Measurements from ENCODE around the gene NAA50.

Gene NAA50

DNA sequence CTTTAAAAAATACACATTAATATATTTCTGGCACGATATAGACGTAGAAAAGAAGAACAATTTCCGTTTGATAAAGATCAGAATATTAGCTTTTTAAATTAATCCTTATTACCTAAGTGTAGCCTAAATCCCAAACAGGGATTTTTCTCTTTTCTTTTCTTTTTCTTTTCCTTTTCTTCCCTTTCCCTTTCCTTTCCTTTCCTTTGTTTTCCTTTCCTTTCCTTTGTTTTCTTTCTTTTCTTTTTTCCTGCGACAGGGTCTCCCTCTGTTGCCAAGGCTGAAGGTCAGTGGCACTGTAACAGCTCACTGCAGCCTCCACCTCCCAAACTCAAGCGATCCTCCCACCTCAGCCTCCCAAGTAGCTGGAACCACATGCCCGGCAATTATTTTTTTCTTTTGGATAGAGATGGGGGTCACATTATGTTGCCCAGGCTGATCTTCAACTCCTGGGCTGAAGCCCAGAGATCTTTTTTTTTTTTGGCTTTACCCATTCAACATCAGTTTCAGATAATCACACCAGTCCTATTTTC, 47.8 kb downstream of the NAA50 start:
- Histone ChIP-seq H3K4me3 (ENCODE audit: low read length) (peak overlapping the region; percentile 89), H3K9ac (ENCODE audit: low read length) (no peak overlapping the region), H3K36me3 (replicated peaks; ENCODE audit: low read depth, low read length) (no peaks in the 10 kb centered on the region), H4K20me1 (ENCODE audit: insufficient read depth, low read length) (no peaks in the 10 kb centered on the region), H3K9me3 (ENCODE audit: insufficient read depth, low read length) (no peaks in the 10 kb centered on the region), H3K4me2 (ENCODE audit: low read length) (peak overlapping the region; percentile 90), H2AFZ (ENCODE audit: low read depth, low read length) (no peak overlapping the region), H3K27ac (ENCODE audit: low read length) (no peak overlapping the region), H3K4me1 (ENCODE audit: low read length) (peaks cover 16% of the 10 kb centered on the region), H3K27me3 (ENCODE audit: low read depth, low read length) (no peaks in the 10 kb centered on the region), H3K79me2 (ENCODE audit: low read length) (no peaks in the 10 kb centered on the region)
- TF ChIP-seq, protein P1, sequence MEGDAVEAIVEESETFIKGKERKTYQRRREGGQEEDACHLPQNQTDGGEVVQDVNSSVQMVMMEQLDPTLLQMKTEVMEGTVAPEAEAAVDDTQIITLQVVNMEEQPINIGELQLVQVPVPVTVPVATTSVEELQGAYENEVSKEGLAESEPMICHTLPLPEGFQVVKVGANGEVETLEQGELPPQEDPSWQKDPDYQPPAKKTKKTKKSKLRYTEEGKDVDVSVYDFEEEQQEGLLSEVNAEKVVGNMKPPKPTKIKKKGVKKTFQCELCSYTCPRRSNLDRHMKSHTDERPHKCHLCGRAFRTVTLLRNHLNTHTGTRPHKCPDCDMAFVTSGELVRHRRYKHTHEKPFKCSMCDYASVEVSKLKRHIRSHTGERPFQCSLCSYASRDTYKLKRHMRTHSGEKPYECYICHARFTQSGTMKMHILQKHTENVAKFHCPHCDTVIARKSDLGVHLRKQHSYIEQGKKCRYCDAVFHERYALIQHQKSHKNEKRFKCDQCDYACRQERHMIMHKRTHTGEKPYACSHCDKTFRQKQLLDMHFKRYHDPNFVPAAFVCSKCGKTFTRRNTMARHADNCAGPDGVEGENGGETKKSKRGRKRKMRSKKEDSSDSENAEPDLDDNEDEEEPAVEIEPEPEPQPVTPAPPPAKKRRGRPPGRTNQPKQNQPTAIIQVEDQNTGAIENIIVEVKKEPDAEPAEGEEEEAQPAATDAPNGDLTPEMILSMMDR (IDR thresholded peaks at IDR 0.05; ENCODE audit: low read depth, low read length): no peak
- no peak for TF ChIP-seq EZH2phosphoT487 (IDR thresholded peaks at IDR 0.05; ENCODE audit: low read depth)

DNA sequence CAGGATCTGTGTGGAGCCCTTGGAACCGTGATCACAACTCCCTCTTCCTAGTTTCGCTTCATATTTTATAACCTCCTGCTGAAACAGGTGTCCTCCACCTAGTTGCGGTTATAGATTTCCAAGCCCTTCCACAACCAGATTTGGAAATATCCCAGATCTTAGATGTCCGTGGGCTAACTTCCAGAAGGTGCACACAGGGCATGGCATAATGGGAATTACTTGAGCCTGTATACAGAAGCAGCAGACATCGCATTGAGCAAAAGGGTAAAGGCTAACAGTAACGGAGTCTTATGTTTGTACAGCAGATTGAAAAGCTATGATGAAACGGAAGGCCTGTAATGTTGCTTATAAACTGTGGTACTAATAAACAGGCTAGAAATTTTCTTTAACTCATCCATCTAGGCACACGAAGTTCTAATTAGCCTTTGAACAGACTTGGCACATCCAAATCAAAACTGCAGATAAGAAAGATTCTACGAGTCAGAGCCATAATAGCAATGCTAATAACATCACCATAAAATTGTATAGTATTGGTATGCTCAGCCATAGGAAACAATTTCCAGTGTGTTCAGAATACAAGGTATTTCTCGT, 48.5 kb downstream of the NAA50 start:
- H4K20me1 ChIP-seq (ENCODE audit: insufficient read depth, low read length): no peaks in the 10 kb centered on the region
- no peak for TF ChIP-seq EZH2phosphoT487 (IDR thresholded peaks at IDR 0.05; ENCODE audit: low read depth)
- TF ChIP-seq, protein P1 (IDR thresholded peaks at IDR 0.05; ENCODE audit: low read depth, low read length): no peak
- H2AFZ ChIP-seq (ENCODE audit: low read depth, low read length): peak overlapping the region; percentile 96

GRCh38 chr3:113696658-113697499, 49.2 kb downstream of the NAA50 start:
- Histone ChIP-seq H3K4me2 (ENCODE audit: low read length) (peak overlapping the region; percentile 90), H3K79me2 (ENCODE audit: low read length) (no peaks in the 10 kb centered on the region), H3K4me1 (ENCODE audit: low read length) (peaks cover 16% of the 10 kb centered on the region), H3K4me3 (ENCODE audit: low read length) (peak overlapping the region; percentile 89), H3K27me3 (ENCODE audit: low read depth, low read length) (no peaks in the 10 kb centered on the region), H3K9me3 (ENCODE audit: insufficient read depth, low read length) (no peaks in the 10 kb centered on the region), H3K27ac (ENCODE audit: low read length) (peak overlapping the region; percentile 48), H4K20me1 (ENCODE audit: insufficient read depth, low read length) (no peaks in the 10 kb centered on the region), H3K36me3 (replicated peaks; ENCODE audit: low read depth, low read length) (no peaks in the 10 kb centered on the region), H3K9ac (ENCODE audit: low read length) (peak overlapping the region; percentile 84), H2AFZ (ENCODE audit: low read depth, low read length) (peak overlapping the region; percentile 96)
- TF ChIP-seq EZH2phosphoT487 (IDR thresholded peaks at IDR 0.05; ENCODE audit: low read depth): no peak
- TF ChIP-seq, protein P1 (IDR thresholded peaks at IDR 0.05; ENCODE audit: low read depth, low read length): no peak

More for the DNA sequence above, 48.5 kb downstream of the NAA50 start:
- H3K4me2 ChIP-seq (ENCODE audit: low read length): peak overlapping the region; percentile 90
- no peaks in the 10 kb centered on the region for H3K79me2 ChIP-seq (ENCODE audit: low read length)
- peak overlapping the region; percentile 89 for H3K4me3 ChIP-seq (ENCODE audit: low read length)
- H3K36me3 ChIP-seq (replicated peaks; ENCODE audit: low read depth, low read length): no peaks in the 10 kb centered on the region
- H3K27me3 ChIP-seq (ENCODE audit: low read depth, low read length): no peaks in the 10 kb centered on the region
- H3K9ac ChIP-seq (ENCODE audit: low read length): peak overlapping the region; percentile 84
- H3K4me1 ChIP-seq (ENCODE audit: low read length): peaks cover 16% of the 10 kb centered on the region
- H3K27ac ChIP-seq (ENCODE audit: low read length): peak overlapping the region; percentile 48; the same call in 1 of the 2 replicates
- no peaks in the 10 kb centered on the region for H3K9me3 ChIP-seq (ENCODE audit: insufficient read depth, low read length)

Data from OCI-LY3 (cell line).